ENCODE data around the gene MITF.

DNA sequence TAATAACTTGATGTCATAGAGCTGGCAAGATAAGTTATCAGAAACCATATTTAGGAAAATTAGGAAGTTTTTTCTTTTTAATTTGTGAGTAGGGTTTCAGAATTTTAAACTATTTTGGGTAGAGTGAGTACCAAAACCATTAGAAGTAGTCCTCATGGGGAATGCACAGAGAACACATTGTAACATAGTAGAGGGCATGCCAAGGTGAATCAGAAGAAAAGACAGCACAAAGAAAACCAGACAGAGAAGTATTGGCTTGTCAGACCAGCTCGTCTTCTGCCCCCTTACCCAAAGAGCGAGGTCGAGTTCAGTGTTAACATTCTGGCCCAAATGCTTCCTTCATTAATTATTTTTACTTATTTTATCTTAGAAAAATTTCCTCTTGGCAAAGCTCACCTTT, 139.0 kb downstream of the MITF start:
- TF ChIP-seq SIN3A (IDR thresholded peaks at IDR 0.05; ENCODE audit: borderline replicate concordance, low read depth, low read length) = no peak
- no peak for TF ChIP-seq CTCF (IDR thresholded peaks at IDR 0.05)
- TF ChIP-seq YY1 (IDR thresholded peaks at IDR 0.05; ENCODE audit: low read depth) = no peak
- no peak for TF ChIP-seq RAD21 (IDR thresholded peaks at IDR 0.05; ENCODE audit: low read length)
- TF ChIP-seq USF1 (IDR thresholded peaks at IDR 0.05; ENCODE audit: borderline replicate concordance, low read depth) = no peak
- TF ChIP-seq, protein P1, sequence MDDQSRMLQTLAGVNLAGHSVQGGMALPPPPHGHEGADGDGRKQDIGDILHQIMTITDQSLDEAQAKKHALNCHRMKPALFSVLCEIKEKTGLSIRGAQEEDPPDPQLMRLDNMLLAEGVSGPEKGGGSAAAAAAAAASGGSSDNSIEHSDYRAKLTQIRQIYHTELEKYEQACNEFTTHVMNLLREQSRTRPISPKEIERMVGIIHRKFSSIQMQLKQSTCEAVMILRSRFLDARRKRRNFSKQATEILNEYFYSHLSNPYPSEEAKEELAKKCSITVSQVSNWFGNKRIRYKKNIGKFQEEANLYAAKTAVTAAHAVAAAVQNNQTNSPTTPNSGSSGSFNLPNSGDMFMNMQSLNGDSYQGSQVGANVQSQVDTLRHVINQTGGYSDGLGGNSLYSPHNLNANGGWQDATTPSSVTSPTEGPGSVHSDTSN (IDR thresholded peaks at IDR 0.05) = no peak
- TF ChIP-seq MEF2A (IDR thresholded peaks at IDR 0.05; ENCODE audit: borderline replicate concordance, low read depth) = no peak
- no peak for TF ChIP-seq EP300 (IDR thresholded peaks at IDR 0.05; ENCODE audit: borderline replicate concordance in 1 of 2, low read depth in 1 of 2, low read length in 1 of 2)
